ENCODE measurements around the gene PRELID2.

PRELID2 gene

DNA sequence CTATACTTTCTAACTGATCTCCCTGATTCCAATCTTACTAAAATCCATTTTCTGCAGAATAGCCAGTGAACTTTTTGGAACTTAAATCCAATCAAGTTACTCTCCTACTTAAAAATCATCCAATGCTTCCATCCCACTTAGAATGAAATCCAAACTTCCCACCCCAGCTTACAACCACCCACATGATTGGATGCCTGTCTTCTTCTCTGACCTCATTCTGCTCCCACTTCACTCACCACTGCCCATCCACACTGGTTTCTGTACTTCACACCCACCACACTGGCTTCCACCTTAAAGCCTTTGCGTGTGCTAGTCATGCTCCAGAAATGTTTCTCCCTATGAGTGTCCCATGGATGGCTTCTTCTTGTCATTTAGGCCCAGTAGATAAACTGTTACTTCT is 119.7 kb downstream of the PRELID2 start:
- TF ChIP-seq ELF4 (IDR thresholded peaks at IDR 0.05) (no peak), TARDBP (IDR thresholded peaks at IDR 0.05) (no peak), BHLHE40 (IDR thresholded peaks at IDR 0.05; ENCODE audit: borderline replicate concordance) (no peak), SUZ12 (IDR thresholded peaks at IDR 0.05) (no peak), L3MBTL2 (conservative IDR thresholded peaks at IDR 0.05) (no peak), LEF1 (IDR thresholded peaks at IDR 0.05; ENCODE audit: borderline replicate concordance) (no peak), FOXA1 (IDR thresholded peaks at IDR 0.05) (no peak), FOXK2 (IDR thresholded peaks at IDR 0.05) (no peak), NFRKB (IDR thresholded peaks at IDR 0.05) (no peak), CTBP1 (IDR thresholded peaks at IDR 0.05; ENCODE audit: borderline replicate concordance) (no peak), SP1 (IDR thresholded peaks at IDR 0.05) (no peak), ZNF384 (IDR thresholded peaks at IDR 0.05) (no peak), ARNT (IDR thresholded peaks at IDR 0.05) (no peak), FOXM1 (IDR thresholded peaks at IDR 0.05; ENCODE audit: borderline replicate concordance) (no peak), HDGF (IDR thresholded peaks at IDR 0.05; ENCODE audit: borderline replicate concordance) (no peak)
- TF ChIP-seq, protein P1, sequence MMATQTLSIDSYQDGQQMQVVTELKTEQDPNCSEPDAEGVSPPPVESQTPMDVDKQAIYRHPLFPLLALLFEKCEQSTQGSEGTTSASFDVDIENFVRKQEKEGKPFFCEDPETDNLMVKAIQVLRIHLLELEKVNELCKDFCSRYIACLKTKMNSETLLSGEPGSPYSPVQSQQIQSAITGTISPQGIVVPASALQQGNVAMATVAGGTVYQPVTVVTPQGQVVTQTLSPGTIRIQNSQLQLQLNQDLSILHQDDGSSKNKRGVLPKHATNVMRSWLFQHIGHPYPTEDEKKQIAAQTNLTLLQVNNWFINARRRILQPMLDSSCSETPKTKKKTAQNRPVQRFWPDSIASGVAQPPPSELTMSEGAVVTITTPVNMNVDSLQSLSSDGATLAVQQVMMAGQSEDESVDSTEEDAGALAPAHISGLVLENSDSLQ (IDR thresholded peaks at IDR 0.05) = no peak
- DNase-seq (ENCODE audit: extremely low spot score) = no peak
- ChIA-PET CTCF (no interaction called here), POLR2A (no interaction called here)

GRCh38 chr5:145712245-145712644 is 122.9 kb downstream of the PRELID2 start:
- no peak for TF ChIP-seq FOXM1 (IDR thresholded peaks at IDR 0.05; ENCODE audit: borderline replicate concordance)
- no peak for TF ChIP-seq ZNF384 (IDR thresholded peaks at IDR 0.05)
- TF ChIP-seq BHLHE40 (IDR thresholded peaks at IDR 0.05; ENCODE audit: borderline replicate concordance) = no peak
- TF ChIP-seq SP1 (IDR thresholded peaks at IDR 0.05) = no peak
- no peak for TF ChIP-seq HDGF (IDR thresholded peaks at IDR 0.05; ENCODE audit: borderline replicate concordance)
- no peak for TF ChIP-seq CTBP1 (IDR thresholded peaks at IDR 0.05; ENCODE audit: borderline replicate concordance)
- TF ChIP-seq TARDBP (IDR thresholded peaks at IDR 0.05) = no peak
- TF ChIP-seq L3MBTL2 (conservative IDR thresholded peaks at IDR 0.05) = no peak
- no peak for TF ChIP-seq ARNT (IDR thresholded peaks at IDR 0.05)
- TF ChIP-seq, protein P1 (IDR thresholded peaks at IDR 0.05) = no peak
- TF ChIP-seq SUZ12 (IDR thresholded peaks at IDR 0.05) = no peak
- no peak for TF ChIP-seq LEF1 (IDR thresholded peaks at IDR 0.05; ENCODE audit: borderline replicate concordance)
- TF ChIP-seq FOXA1 (IDR thresholded peaks at IDR 0.05) = no peak
- TF ChIP-seq NFRKB (IDR thresholded peaks at IDR 0.05) = no peak
- no peak for TF ChIP-seq ELF4 (IDR thresholded peaks at IDR 0.05)
- TF ChIP-seq FOXK2 (IDR thresholded peaks at IDR 0.05) = no peak
- CTCF ChIA-PET = no interaction called here
- DNase-seq (ENCODE audit: extremely low spot score) = no peak
- POLR2A ChIA-PET = no interaction called here

DNA sequence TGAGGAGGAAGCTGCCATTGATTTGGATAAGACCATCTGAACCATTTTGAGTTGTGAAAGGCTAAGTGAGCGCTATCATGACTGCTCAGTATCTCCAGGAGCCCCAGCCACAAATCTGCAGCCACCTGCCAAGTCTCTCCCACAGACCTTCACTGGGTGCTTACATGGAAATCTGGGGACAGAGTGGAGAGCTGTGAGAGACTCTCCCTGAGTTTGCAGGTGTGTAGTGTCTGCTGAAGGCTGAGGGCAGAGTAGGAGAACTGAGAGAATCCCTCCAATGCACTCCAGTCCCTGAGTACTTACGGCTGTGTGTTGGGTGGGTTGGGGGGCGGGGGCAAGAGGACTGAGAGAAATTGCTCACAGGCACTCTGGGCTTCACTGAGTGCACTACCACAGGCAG is 123.7 kb downstream of the PRELID2 start:
- DNase-seq (ENCODE audit: extremely low spot score) = no peak
- CTCF ChIA-PET = interaction anchor here (0.7 kb wide), 1 partner anchor 74 kb away, joined by 4 read pairs; no protein-coding TSS in a partner anchor
- TF ChIP-seq ARNT (IDR thresholded peaks at IDR 0.05) = no peak
- no peak for TF ChIP-seq L3MBTL2 (conservative IDR thresholded peaks at IDR 0.05)
- TF ChIP-seq, protein P1 (IDR thresholded peaks at IDR 0.05) = no peak
- TF ChIP-seq LEF1 (IDR thresholded peaks at IDR 0.05; ENCODE audit: borderline replicate concordance) = no peak
- no peak for TF ChIP-seq NFRKB (IDR thresholded peaks at IDR 0.05)
- no peak for TF ChIP-seq TARDBP (IDR thresholded peaks at IDR 0.05)
- no peak for TF ChIP-seq CTBP1 (IDR thresholded peaks at IDR 0.05; ENCODE audit: borderline replicate concordance)
- TF ChIP-seq SUZ12 (IDR thresholded peaks at IDR 0.05) = no peak
- TF ChIP-seq FOXK2 (IDR thresholded peaks at IDR 0.05) = no peak
- no peak for TF ChIP-seq ZNF384 (IDR thresholded peaks at IDR 0.05)
- TF ChIP-seq FOXA1 (IDR thresholded peaks at IDR 0.05) = no peak
- no peak for TF ChIP-seq FOXM1 (IDR thresholded peaks at IDR 0.05; ENCODE audit: borderline replicate concordance)
- no peak for TF ChIP-seq BHLHE40 (IDR thresholded peaks at IDR 0.05; ENCODE audit: borderline replicate concordance)
- no peak for TF ChIP-seq SP1 (IDR thresholded peaks at IDR 0.05)

More for the DNA sequence above, 123.7 kb downstream of the PRELID2 start:
- POLR2A ChIA-PET = no interaction called here

Data from HEK293T (cell line).